GM18907 (cell line): ENCODE measurements around the gene SLC29A1.
"Not testable (repeated sequence)": the region's sequence is repeated elsewhere in the genome, so short reads cannot be mapped to it uniquely, and the experiment has no call there.

ENCODE experiments used
- ATAC-seq: cut with Tn5 transposase; IDR thresholded peaks from one replicate; pipeline ENCODE4 v1.9.1; 2021; ENCODE audit warnings: mild to moderate bottlenecking, moderate library complexity; ENCODE audit not compliant: unreplicated experiment

Gene SLC29A1

DNA sequence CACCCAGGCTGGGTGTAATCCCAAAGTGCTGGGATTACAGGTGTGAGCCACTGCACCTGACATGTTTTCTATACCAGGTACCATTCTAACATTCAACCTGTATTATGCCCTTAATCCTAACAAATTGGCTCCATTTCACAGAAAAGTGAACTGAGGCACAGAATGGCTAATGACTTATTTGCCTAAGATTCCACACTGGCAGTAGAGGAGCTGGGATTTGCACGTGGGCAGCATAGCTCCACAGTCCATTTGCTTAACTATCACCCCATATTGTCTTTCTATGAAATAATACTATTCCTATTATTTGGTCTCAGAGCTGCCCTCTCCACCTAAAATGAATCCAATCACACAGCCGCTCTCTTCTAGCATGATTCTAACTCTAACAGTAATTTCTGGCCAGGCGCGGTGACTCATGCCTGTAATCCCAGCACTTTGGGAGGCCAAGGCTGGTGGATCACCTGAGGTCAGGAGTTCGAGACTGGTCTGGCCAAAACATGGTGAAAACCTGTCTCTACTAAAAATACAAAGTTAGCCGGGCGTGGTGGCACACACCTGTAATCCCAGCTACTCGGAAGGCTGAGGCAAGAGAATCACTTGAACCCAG, 30.0 kb upstream of the SLC29A1 start:
- ATAC-seq: no peak

DNA sequence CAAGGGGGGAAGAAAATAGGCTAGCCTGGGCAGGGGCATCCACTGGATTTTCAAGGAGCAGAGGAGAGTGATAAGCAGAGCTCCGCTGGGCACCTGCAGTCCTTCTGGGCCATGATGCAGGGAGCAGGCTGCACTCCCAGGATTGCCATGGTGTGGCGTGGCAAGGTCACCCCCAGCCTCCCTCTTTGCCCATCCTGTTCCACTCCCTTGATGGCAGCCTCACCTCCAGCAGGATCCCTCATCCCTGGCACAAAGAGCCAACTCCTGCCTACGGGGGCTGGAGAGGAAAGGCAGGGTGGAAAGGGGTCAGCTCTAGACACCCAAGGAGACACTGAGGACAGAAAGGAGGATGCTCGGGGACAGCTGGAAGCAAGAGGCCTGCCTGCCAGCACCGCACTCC, 29.1 kb upstream of the SLC29A1 start:
- ATAC-seq: no peak

DNA sequence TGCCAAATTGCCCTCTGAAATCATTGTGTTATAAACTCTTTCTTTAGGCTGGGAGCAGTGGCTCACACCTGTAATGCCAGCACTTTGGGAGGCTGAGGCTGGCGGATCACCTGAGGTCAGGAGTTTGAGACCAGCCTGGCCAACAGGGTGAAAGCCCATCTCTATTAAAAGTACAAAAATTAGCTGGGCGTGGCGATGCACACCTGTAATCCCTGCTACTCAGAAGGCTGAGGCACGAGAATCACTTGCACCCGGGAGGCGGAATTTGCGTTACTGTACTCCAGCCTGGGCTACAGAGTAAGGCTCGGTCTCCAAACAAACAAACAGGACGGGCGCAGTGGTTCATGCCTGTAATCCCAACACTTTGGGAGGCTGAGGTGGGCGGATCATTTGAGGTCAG, 27.0 kb upstream of the SLC29A1 start:
- not testable (repeated sequence) for ATAC-seq

DNA sequence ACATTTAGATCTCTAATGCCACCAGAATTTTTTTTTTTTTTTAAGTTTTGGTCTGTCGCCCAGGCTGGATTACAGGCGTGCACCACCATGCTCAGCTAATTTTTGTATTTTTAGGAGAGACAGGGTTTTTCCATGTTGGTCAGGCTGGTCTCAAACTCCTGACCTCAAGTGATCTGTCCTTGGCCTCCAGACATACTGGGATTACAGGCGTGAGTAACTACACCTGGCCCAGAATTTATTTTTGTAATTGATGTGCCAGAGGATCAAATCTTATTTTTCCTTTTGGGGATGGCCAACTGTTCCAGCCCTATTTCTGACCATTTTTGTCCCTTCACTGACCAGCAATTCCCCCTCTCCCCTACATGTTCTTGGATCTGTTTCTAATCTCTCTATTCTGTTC, 24.7 kb upstream of the SLC29A1 start:
- no peak for ATAC-seq

DNA sequence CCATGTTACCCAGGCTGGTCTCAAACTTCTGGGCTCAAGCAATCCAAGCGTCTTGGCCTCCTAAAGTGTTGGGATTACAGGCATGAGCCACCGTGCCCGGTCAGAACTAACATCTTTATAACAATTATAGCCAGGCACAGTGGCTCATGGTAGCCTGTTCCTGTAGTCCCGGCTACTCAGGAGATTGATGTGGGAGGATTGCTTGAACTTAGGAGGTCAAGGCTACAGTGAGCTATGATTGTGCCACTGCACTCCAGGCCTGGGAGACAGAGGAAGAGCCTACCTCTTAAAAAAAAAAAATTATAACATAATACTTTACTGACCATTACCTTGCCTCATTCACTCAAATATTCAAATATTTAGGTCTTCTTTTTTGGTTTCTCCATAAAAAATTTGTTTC, 23.5 kb upstream of the SLC29A1 start:
- no peak for ATAC-seq

DNA sequence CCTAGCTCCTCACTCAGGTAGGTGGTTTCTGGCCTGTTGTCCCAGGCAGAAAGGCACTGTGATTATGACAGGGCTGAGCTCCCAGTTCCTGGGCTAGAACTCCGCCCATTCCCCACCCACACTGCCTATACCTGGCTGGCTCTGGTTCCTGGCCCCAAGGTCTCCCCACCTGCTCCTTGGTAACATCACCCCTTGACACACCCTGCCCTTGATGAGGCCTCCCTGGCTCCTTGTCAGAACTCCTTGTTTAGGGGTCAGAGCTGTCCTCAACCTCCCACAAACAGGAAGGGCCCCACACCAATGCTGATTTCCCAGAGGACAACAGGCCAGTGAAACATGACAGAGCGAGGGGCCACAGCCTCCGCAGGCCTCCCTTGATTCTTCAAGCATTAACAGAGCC, 22.2 kb upstream of the SLC29A1 start:
- no peak for ATAC-seq

DNA sequence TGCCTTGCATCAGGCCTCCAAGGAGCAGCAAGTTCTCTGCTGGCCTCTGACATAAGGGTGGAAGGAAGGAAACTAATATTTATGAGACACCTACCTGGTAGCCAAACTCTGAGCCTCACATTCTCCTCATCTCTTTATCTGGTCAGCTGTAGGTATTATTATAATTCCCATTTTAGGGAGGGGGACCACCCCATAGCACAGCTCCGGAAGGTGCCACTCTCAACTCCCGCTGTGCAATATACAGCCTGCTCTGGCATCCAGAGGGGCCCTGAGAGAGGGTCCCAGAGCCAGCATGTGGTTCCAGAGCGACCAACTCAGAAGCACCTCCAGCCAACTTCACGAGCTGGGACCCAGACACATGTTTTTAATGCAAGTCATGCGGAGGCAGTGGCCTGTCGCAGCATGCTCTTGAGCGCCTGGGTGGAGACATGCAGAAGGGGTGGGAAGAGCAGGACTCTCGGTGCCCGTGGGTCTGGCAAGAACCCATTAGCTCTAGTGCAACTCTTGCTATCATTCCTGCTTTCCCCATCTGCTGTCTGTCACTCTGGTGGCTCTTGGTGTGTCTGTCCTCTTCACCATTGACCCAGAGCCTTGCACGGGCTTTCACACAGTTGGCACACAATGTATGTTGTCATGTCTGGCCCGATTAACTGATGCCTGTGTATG, 21.6 kb upstream of the SLC29A1 start:
- ATAC-seq: no peak

DNA sequence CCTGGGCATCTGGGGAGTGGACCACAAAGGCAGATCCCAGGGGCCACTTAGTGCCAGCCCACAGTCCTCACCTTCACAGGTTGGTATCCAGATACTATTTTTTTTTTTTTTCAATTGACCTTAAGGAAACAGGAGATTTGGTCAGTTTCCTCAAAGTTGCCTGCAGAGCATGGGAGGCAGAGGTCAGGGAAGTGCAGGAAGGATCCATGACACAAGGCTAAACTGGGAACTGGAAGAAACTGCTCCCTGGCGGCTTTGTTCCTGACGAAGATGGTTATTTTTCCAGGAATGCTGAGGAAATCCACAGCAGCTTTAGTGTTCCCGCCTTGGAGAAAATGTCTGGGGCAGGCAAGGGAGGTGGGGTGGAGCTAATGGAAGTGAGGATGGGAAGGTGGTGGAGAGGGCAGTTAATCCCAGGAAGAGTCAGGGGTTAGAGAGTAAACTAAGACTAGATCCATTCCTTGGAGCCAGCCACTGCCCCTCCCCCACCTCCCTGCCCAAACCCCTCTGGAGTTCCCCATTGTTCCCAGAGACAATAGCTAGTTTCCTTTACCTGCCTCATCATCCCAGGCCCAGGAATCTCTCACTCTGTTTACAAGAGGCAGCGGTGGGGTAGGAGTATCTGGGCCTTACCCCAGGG, 20.9 kb upstream of the SLC29A1 start:
- no peak for ATAC-seq

DNA sequence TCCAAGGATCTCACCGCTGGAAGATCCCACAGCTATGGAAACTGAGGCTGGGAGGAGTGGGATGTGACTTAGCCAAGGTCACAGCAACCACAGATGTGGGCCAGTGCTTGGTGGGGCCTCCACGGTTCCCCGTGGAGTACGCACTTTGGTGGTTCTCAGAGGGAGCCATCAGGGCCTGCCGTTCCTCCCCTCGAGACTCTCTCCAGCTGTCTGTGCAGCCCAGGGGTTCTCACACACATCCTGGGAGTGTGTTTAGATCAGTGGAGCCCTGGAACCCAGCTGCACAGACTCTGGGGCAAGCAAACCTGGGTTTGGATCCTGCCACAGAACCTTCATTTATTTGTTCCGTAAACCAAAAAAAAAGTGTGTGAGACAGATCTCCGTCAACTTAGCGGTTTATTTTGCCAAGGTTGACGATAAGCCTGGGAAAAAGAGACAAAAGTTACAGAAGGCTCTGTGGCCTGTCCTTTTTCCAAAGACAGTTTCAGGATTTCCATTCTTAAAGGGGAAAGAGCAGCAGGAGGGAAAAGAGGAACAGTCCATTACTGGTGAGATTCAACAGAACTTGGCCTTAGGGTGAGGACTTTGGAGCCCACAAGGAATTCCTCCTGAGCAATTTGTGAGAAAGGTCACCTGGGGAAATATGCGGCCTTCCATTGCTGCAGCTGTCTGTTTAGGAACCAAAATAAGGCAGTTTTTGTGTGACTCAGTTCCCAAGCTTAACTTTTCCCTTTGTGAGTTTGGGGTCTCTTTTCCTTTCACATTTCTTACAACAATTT, 20.2 kb upstream of the SLC29A1 start:
- ATAC-seq: no peak

DNA sequence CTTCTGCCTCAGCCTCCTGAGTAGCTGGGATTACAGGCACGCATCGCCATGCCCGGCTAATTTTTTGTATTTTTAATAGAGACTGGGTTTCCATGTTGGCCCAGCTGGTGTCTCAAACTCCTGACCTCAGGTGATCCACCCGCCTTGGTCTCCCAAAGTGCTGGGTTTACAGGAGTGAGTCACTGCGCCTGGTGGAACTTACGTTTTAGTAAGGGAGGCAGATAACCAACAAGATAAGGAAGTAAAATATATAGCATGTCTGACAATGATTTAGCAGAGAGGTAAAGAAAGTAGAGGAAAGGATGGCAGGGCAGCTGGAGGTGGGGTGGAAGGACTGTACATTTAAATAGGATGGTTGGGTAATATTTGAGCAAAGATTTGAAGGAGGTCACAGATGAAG, 19.4 kb upstream of the SLC29A1 start:
- no peak for ATAC-seq

DNA sequence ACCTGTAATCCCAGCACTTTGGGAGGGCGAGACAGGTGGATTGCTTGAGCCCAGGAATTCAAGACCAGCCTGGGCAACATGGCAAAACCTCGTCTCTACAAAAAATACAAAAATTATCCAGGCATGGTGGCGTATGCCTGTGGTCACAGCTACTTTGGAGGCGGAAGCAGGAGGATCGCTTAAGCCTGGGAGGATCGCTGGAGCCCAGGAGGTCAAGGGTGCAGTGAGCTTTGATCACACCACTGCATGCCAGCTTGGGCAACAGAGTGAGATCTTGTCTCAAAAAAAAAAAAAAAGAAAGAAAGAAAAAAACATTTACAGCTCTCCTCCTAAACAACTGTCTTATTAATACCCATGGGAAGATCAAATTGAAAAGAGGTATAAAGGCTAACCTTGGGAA, 15.4 kb upstream of the SLC29A1 start:
- ATAC-seq: no peak

DNA sequence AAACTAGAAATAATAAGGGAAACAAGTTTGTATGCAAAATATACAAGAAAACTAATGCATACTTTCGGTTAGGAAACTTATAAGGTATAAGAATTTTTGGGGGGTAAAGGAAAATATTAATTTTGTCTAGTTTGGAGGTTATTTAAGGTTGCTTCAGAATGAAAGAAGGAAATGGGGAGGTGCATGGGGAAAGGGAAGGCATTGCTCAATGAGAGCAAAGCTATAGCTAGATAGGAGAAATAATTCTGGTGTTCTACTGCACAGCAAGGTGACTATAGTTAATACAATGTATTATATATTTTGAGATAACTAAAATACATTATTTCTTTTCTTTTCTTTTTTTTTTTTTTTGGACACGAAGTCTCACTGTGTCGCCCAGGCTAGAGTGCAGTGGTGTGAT, 12.1 kb upstream of the SLC29A1 start:
- ATAC-seq: no peak

DNA sequence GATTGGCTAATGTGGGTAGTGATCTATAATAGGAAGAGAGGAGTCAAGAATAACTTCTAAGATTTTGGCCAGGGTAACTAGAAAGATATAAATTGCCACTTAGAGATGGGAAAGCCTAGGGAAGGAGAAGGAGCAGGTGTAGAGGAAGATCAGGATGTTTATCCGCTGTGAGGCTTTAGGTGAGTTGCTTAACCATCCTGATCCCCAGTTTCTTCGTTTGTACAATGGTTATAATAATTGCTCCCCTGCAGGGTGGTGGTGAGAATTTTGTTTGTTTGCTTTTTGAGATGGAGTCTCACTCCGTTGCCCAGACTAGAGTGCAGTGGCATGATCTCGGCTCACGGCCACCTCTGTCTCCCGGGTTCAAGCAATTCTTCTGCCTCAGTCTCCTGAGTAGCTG, 9.1 kb upstream of the SLC29A1 start:
- no peak for ATAC-seq

DNA sequence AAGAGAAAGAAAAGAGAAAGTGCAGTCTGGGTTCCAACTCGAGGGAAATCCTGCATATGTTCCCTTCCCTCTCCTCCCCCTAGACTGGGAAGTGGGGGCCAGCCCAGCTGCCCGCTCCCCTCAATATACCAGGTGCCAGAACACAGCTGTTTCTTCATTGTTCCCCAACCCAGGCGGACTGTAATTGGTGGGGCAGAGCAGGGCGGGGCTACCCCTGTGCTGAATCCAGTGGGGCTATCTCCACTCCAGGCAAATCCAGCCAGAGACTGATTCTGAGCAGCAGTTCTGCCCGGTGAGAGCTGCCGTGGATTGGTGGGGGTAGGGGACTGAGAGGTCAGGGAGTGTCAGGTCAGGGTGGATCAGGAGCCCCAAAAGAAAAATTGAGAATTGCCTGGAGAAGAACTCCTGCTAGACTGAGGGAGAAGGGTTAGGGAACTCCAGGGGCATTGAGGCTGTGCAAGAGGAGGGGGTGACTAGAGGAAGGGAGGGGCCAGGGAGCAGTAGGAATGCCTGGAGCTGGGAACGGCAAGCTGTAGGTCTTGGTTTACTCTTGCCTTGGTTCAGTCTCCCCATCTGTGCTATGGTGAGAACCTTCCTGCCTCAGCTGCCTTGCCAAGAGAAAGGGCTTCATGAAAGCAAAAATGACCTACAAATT, 6.6 kb upstream of the SLC29A1 start, which contains the start of gene MYMX:
Gene MYMX (plus strand): TSS at position 250 of the 655 bp plus-strand sequence. CDS start 546 bp downstream, outside the sequence.
- no peak for ATAC-seq

DNA sequence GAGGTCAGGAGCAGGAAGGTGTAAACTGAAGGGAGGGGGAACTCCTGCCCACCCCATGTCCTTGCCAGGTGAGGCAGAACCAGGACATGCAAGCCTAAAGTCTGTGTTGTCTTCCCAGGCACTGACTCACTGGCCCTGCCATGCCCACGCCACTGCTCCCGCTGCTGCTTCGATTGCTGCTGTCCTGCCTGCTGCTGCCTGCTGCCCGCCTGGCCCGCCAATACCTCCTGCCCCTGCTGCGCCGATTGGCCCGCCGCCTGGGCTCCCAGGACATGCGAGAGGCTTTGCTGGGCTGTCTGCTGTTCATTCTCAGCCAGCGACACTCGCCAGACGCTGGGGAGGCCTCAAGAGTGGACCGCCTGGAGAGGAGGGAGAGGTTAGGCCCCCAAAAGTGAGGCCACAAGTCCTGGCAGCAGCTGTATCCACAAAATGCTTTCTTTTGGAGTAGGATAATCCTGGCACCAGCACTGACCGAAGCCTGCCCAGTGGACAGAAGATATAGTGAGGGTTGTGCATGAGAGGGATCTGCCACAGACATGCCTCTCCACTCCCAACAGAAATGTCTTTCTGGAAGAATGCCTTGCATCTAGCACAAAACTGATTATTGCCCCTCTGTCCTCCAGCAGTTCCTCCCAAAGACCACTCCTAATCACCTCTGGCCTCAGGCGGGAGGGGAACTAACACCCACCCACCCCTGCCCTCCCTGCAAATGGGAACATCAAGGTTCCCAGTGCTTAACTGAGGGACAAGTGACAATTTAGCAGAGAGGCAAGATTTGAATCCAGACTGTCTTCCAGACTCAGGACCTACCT, 5.9 kb upstream of the SLC29A1 start:
- no peak for ATAC-seq

DNA sequence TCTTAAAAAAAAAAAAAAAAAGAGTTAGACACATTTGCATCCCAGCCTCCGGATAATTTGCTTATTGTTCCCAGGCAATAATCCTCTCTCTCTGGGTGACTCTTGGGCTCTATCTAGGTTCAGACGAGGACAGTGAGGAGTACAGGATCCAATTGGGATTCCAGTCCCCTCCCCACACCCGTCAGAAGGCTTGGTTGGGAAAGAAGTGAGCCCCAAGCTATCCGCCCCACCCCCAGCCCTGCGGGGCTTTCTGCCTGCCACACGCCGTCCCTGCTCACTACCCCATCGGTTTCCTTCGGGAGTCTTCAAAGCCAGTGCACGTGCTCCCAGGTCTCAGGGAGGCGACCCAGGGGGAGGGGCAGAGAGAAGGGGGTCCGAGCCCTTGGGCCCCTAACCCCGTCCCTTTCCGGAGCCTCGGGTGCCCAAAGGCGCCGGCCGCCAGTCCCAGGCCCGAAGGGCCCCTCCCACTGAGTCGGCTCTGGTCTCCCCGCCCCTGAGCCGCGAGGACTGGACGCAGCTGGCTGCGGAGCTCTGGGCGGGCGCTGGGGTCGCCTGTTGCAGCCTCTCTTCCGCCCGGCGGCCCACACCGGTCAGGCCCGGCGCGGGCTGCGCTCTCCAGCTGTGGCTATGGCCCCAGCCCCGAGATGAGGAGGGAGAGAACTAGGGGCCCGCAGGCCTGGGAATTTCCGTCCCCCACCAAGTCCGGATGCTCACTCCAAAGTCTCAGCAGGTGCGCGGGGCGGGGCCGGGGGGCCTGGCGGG, 4.2 kb upstream of the SLC29A1 start:
- peak; percentile 54 for ATAC-seq

DNA sequence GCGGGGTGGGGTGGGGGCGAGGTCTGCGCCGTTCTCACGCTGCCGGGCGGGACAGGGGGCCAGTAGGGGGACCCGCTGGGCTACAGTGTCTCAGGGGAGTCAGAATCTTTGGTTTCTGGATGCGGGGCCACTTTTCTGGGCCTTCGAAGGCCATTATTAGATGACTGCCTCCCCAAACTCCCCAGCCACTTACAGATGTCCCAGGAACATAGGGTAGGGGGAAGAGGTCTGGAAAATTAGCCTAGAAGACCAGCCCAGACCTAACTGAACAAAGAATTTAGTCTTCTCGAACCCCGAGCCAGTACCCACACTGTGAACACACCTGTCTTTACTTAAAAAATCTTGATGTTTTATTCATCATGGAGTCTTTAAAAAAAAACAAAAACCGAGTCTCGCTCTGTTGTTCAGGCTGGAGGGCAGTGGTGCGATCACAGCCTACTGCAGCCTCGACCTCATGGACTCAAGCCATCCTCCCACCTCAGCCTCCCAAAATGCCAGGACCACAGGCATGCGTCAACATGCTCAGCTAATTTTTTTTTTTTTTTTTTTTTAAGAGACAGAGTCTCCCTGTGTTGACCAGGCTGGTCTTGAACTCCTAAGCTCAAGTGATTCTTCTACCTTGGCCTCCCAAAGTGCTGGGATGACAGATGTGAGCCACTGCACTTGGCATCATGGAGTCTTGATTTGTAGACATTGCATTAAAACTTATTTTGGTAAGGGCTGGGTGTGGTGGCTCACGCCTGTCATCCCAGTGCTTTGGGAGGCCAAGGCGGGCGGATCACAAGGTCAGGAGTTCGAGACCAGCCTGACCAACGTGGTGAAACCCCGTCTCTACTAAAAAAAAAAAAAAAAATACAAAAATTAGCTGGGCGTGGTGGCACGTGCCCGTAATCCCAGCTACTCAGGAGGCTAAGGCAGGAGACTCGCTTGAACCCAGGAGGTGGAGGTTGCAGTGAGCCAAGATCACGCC, 3.3 kb upstream of the SLC29A1 start:
- no peak for ATAC-seq

DNA sequence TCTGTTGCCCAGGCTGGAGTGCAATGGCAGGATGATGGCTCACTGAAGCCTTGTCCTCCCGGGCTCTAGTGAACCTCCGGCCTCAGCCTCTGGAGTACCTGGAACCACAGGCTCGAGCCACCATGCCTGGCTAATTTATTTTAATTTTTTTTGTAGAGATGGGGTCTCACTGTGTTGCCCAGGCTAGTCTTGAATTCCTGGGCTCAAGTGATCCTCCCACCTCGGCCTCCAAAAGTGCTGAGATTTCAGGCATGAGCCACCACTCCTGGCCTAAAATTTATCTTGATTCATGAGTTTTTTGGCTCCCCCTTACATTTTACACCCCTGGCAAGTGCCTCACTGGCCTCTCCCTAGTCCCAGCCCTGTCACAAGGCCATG, 2.5 kb upstream of the SLC29A1 start:
- no peak for ATAC-seq
